ENCODE measurements around the gene RANGAP1. TPM values are rescaled to one million over a fixed set of nuclear protein-coding genes. Genes with fewer than 3 reads are reported as not detected.
A peak's percentile ranks its signal among the peaks of the same experiment; 100 is the strongest.

RANGAP1 gene
- total and polyA plus RNA-seq, 2 of the 8 experiments (the other 6 are each of a cell fraction or from before 2014, with no cell fraction given), result 121 to 171 TPM

DNA sequence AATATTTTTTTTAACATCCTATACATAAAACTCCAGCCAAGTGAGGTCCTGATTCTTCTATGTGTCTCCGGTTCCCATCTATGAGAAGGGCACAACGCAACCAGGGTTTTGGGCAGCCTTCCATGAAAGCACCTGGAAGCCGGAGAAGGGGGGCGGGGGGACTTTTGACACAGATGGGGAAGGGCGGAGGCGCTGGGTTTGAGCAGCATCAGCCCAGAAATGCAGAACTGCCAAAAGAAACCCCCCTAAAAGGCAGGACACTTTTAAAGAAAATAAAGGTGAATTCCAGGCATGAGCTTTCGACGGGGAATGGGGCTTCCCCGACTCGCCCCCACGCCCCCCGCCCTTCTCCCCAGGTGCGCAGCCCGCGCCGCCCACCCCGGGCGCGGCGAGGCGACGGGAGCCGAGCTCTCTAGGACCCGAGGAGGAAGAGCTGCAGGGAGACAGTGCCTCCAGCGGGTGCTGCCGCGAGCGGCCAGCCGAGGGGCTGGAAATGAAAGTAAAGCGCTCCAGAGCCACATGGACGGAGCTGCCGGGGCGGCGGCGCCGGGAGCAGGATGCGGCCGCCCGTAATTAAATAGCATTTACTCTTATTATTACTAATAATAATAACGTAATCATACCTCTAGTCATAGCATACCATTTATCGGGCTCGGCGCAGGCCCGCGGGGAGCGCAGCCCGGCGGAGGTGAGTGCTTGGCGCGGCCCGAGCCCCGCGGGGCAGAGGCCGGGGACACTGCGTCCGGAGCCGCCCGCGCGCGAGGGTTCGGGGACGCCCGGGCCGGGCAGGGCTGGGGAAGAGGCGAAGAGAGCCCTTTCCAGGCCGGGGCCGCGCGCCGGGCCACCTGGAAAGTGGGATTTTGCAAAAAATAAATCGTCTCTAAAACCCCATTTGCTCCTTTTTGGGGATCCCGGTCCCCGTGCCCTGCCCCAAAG lies 15.4 kb upstream of the RANGAP1 start, which contains the start of gene ZC3H7B (continued):
- TF ChIP-seq, protein P1, sequence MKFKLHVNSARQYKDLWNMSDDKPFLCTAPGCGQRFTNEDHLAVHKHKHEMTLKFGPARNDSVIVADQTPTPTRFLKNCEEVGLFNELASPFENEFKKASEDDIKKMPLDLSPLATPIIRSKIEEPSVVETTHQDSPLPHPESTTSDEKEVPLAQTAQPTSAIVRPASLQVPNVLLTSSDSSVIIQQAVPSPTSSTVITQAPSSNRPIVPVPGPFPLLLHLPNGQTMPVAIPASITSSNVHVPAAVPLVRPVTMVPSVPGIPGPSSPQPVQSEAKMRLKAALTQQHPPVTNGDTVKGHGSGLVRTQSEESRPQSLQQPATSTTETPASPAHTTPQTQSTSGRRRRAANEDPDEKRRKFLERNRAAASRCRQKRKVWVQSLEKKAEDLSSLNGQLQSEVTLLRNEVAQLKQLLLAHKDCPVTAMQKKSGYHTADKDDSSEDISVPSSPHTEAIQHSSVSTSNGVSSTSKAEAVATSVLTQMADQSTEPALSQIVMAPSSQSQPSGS (IDR thresholded peaks at IDR 0.05; ENCODE audit: low read length), result no peak
- TF ChIP-seq RBBP5 (IDR thresholded peaks at IDR 0.05; ENCODE audit: borderline replicate concordance, low read depth, low read length), result peak; percentile 89
- 0 out of 2 replicates have a peak, but pooled peaks have one; percentile 6 for TF ChIP-seq POU5F1 (IDR thresholded peaks at IDR 0.05; ENCODE audit: low read depth, low read length)
- no peak for TF ChIP-seq ZNF274 (IDR thresholded peaks at IDR 0.05; ENCODE audit: borderline replicate concordance, extremely low read depth, low read length)
- peak; percentile 30 to 53; a peak in 3 of 4 replicates for TF ChIP-seq RAD21 (IDR thresholded peaks at IDR 0.05 in 1 of 2, conservative IDR thresholded peaks at IDR 0.05 in 1 of 2; ENCODE audit: low read depth in 2 of 2, low read length in 2 of 2)
- TF ChIP-seq CHD2 (IDR thresholded peaks at IDR 0.05; ENCODE audit: low read length), result no peak
- TF ChIP-seq SP1 (IDR thresholded peaks at IDR 0.05; ENCODE audit: low read depth, low read length), result 0 out of 2 replicates have a peak, but pooled peaks have one; percentile 46
- no peak for TF ChIP-seq SRF (IDR thresholded peaks at IDR 0.05; ENCODE audit: low read depth, low read length)
- peak; percentile 60; the same call in 1 of the 2 replicates for TF ChIP-seq CREB1 (IDR thresholded peaks at IDR 0.05)
- TF ChIP-seq JUND (IDR thresholded peaks at IDR 0.05; ENCODE audit: low read length), result no peak
- peak; percentile 93 for TF ChIP-seq TAF1 (IDR thresholded peaks at IDR 0.05; ENCODE audit: low read depth, low read length)
- TF ChIP-seq SP2 (IDR thresholded peaks at IDR 0.05; ENCODE audit: low read length), result no peak
- TF ChIP-seq GABPA (IDR thresholded peaks at IDR 0.05; ENCODE audit: borderline replicate concordance, insufficient read depth, low read length), result no peak; the same call in 1 of the 2 replicates
- TF ChIP-seq FOSL1 (IDR thresholded peaks at IDR 0.05; ENCODE audit: insufficient read depth, low read depth, low read length), result peak; percentile 92
- TF ChIP-seq SUZ12 (IDR thresholded peaks at IDR 0.05; ENCODE audit: low read length), result no peak
